Endothelial cell of umbilical vein (primary cell): ENCODE measurements around the gene IP6K3.

Source experiments
- CTCF ChIP-seq, 2 donors: IDR thresholded peaks; 1 replicate in 1 of 2; 2 replicates in 1 of 2; pipeline ENCODE4 v1.5.1; 2011; ENCODE audit warnings: low read length in 2 of 2, mild to moderate bottlenecking in 2 of 2, moderate library complexity in 2 of 2, control low read depth in 1 of 2, inconsistent platforms in 1 of 2, low read depth in 1 of 2; ENCODE audit not compliant: insufficient read depth in 1 of 2; ENCODE audit errors: extremely low read depth in 1 of 2
- EZH2 ChIP-seq: IDR thresholded peaks from 2 replicates; pipeline ENCODE4 v1.6.1; 2012; ENCODE audit warnings: borderline replicate concordance, low read depth, mild to moderate bottlenecking, moderate library complexity, low read length, inconsistent platforms; ENCODE audit not compliant: severe bottlenecking
- JUN ChIP-seq: IDR thresholded peaks from 2 replicates; pipeline ENCODE4 v1.6.1; 2011; ENCODE audit warnings: borderline replicate concordance, low read depth; ENCODE audit not compliant: insufficient read length, insufficient read depth
- POLR2AphosphoS5 ChIP-seq: IDR thresholded peaks from 2 replicates; pipeline ENCODE4 v1.6.1; 2012; ENCODE audit warnings: low read depth, mild to moderate bottlenecking, control low read depth, low read length, moderate library complexity; ENCODE audit not compliant: insufficient read depth
- TF ChIP-seq, protein P1 (sequence below): IDR thresholded peaks from 2 replicates; pipeline ENCODE4 v1.6.1; 2011; ENCODE audit not compliant: insufficient read depth, insufficient read length

DNA sequence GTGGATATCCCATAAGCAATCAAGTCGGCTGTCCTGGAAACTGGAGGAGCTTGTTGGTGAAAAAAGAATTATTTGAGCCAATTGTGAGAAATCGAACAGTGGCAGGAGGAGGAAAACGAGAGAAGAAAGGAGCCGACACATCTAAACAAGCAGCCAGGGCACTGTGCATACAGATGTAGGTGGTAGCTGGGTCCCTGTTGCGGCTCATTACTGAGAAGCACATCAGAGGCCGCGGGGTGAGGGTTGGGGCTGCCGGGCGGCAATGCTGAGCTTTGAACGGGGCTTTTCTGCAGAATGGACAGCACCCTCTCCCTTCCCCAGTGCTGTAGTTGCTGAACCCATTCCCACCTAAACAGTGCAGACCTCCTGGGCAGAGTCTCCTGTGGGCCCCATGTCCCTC lies 46.3 kb upstream of the IP6K3 start:
- TF ChIP-seq CTCF (IDR thresholded peaks at IDR 0.05; ENCODE audit: extremely low read depth in 1 of 2, insufficient read depth in 1 of 2, low read depth in 1 of 2, low read length in 2 of 2) (no peak), POLR2AphosphoS5 (no peak), JUN (no peak), EZH2 (no peak)
- TF ChIP-seq, protein P1, sequence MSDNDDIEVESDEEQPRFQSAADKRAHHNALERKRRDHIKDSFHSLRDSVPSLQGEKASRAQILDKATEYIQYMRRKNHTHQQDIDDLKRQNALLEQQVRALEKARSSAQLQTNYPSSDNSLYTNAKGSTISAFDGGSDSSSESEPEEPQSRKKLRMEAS = no peak
